8988T (cell line): ENCODE data around the gene USP53.
"Not testable (repeated sequence)": the region's sequence is repeated elsewhere in the genome, so short reads cannot be mapped to it uniquely, and the experiment has no call there.

Experiments
- DNase-seq: peaks from one replicate; pipeline ENCODE4 v3.0.0; 2011

Gene USP53

DNA sequence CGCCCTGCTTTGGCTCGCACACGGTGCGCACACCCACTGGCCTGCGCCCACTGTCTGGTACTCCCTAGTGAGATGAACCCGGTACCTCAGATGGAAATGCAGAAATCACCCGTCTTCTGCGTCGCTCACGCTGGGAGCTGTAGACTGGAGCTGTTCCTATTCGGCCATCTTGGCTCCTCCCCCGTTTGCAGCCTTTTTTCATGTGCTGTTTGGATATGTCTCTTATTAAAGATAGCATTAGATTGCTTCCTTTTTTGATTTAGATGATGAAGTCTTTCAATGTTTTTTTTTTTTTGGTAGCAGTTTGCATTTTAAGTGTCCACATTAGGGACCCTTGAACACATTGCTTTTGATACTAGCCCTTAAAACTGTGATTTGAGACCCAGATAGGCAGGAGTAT, 67.4 kb downstream of the USP53 start:
- DNase-seq = not testable (repeated sequence)

DNA sequence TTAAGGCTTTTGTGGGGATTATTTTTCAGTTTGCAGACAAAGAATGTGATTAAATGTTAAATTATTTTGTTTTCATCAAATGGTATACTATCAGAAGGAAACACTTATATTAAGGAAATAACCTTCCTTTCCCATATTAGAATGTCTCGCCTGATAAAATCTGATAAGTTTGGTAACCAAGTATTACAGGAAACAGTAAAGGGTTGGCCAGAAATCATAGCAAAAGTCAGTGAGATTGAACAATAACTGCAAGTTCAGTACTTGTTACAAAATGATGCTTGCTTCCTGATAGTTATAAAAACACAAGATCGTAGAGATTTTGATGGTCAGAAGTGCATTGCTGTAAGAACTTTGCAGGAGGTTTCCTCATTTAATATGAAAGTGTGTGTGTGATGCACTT, 68.9 kb downstream of the USP53 start:
- DNase-seq = no peak

DNA sequence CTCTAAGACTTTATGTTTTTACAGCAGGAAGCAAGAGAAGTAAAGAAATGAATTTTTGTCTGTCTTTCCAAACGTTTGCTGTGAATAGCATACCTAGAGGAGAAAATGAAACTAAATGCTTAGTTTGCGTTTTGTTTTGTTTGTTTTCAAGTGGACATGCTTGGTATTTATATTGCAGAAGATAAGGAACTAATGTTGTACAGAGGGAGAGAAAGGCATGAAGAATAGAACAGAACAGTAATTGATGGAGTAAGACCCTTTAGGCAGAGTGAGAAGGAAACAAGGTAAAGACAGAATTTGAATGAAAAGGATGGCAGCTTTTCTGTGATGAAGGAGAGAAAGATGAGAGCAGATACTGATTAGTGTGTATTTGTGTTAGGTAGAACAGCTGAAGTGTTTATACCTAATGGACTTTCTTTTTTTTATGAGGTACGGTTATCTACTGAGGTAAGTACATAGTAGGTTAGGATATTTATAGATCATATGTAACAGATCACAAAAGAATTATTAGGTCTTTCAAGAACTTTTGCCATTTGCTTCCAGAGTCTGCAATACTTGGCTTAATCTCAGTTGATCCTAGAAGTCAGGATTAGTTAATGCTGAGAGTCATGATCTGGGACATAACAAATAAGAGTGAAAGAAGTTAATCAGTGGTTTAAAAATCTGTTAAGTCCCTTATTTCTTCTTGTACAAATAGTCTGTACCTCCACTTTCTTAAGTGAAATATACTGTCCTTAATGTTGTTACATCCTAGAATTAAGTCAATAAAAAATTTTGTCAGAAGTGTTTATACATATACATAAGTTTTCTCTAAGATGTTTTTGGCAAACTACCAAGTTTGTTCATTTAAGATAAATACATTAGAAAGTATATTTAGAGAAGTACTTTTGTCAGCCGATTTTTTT, 72.6 kb downstream of the USP53 start:
- no peak for DNase-seq

DNA sequence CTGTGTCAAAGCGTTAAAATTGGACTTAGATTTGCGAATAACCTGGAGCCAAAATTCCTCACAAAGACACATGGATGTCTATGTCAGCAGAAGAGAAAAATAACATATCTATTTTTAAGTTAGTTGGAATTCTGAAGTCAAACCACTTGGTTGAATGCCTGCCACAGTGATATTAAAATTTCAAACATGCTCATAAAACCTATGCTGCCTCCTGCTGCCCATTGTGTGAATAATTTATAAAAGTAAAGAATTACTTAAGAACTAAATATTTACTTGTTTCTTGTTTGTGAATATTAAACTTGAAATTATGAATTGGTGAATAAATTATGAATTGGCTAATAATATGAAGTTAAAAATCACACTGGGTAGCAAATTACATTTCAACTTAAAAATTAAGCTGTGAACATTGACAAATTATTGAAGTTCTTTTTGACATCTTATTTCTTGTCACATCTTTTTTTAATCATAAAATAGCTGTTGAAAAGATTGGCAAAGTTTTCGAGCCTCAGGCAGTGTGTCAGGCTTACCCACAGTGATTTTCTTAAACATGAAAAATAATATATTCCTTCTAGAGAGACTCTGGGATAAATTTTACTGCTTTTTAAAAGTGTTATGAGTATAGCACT, 74.0 kb downstream of the USP53 start:
- DNase-seq = no peak

DNA sequence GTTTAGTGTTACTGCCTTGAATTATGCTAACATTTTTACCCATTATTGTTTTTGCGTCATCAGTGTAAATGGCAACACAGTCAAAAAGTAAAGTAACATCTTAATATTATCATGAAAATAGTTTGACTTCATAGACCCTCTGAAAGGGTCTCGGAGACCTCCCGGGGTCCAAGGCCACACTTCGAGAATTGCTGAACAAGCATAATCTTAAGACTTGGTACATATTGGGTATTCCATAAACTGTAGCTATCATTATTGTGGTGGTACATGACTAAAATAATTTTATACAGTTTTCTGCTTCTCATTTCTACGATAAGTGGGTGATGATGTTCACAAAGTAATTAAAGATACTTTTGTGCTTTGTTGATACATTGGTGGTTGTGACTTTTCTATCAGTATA, 76.8 kb downstream of the USP53 start:
- DNase-seq = no peak

DNA sequence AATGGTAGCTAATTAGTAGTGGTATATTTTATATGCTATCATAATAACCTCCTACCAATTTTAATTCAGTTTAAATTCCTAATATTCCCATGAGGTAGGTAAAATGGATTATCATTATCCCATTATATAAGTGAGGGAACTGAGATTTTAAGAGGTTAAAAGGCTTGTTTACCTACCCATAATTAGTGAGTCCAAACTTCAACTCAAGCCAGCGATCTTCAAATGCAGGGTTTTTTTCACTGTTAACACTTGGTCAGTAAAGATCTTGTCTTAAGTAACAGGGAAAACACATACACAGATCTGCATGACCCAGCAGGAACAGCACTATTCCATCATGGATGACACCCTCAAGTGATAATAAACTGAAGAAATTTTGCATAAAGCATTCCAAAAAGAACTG, 78.1 kb downstream of the USP53 start:
- DNase-seq = no peak

DNA sequence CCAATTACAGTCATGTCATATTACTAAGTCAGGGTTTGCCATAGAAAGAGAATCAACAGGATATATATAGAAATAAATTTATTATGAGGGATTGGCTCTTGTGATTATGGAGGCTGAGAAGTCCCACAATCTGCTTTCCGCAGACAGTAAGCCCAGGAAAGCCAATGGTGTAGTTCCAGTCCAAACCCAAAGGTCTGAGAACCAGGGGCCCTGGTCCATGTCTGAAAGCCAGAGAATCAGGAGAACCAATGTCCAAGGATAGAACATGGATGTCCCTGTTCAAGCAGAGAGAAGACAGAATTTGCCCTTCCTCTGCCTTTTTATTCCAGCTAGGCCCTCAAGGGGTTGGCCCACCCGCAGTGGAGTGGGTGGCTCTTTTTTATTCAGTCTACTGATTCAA, 83.8 kb downstream of the USP53 start:
- no peak for DNase-seq

DNA sequence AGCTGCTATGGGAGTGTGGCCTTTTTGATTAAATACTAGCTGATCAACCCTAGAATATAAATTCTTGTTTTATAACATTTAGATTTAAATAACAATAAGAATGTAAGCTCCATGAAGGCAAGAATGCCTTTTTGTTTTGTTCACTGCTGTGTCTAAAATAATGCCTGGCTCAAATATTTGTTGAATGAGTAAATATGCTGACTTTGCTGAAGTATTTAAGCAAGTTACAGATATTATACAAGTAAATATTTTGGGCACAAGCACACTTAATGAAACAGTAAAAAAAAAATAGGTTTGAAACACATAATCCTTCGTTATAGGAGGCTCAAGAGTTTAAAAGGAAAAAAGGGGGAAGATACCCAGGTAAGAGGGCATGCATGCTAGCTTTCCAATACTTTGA, 85.3 kb downstream of the USP53 start:
- DNase-seq = no peak

DNA sequence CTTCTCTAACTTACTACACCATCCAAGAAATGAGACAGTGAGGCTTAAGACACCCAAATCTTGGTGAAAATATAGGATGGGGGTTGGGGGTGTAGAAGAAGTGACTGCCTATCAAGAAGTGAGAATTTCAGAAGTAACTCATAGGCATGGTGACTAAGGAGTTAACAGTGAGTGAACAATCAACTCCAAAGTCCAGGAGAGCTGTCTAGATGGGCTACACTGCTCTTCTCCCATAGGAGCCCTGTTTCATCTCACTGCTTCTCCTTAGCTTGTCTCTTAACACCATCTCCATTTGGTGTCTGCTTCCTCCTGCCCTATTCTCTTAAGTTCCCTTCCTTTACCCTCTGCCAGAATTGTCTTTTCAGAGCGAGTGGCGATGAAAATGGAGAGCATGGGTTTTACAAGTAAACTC, 86.8 kb downstream of the USP53 start:
- no peak for DNase-seq

DNA sequence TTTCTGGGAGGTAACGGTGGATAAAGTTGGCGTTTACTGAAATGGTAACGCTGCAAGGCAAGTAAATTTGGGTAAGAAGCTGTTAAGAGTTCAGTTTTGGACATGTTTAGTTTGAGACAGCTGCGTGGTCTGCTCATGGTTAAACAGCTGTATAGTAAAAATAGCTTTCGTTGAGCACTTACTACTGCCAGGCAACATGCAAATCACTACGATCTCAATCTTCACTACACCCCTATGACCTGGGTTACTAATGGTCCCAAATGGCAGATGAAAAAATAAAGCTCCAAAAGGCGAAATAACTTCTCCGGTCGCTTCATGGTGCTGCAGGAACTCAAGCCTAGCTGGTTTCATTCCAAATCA, 87.2 kb downstream of the USP53 start:
- DNase-seq = no peak

DNA sequence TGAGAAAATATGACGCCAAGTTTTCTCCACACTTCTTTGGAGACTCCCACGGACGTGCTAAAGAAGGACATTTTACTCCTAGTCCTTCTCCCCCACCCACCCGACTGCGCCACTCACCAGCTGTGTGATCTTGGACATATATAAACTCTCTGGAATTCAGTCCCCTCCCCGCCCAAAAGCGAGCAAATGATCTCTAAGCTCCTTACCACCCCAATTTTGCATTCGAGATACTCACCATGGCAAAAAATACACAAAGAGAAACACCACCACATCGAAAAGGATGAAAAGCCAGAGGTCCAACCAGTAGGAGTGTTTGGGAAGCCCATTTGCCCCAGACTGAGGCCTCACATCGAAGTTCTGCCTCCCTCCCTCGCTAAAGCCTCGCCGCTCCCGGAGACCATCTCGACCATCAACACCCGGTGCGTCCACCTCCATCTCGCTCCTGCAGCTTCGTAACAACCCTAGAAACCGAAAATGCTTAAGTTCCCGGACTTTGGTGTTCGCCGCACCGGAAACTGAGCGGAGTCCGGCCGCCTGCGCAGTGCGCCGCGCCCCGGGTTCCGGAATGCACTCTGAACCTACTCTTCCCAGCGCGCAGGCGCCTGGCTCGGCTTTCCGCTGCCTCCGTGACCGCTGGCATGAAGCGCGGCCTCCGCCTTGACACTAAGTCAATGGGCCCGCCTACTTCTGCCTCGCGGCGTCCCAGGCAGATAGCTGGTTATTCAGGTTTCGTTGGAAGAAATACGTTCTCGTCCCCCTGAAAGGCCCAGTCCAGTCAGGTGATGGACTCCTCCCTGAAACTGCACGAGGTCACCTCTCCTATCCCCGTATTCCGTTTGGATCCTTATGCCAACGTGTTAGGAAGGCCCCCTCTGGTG, 87.8 kb downstream of the USP53 start:
- DNase-seq = peak; percentile 47

DNA sequence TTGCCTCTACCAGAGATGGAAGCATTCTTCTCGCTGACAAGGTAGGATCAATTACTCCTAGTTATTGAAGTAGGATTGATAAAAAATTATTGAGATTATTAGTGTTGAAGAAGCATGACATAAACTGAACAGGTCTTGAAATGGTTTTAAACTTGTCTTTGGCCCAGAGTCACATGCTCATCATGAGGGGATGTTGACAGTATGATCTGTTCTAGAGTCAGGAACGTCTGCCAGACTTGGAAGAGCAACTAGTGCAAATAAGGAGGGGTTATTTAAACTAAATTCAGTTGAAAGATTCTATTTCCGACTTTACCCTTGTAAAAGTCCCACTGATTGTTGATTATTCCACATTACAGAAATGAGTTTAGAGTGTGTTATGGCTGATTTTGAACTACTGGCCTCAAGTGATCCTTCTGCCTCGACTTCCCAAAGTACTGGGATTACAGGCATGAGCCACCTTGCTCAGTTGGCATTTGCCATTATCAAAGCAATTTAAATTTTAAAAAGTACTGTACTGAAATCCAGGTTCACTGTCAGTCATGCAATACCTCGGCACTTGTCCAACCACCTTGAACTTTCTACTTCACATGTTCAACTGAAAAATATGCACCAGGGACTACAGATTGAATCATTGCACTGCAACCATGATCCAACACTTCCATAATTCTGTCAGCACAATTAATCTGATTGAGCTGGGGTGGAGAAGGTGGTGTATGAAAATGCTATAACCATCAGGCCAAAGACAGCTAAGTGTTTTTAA, 89.7 kb downstream of the USP53 start:
- DNase-seq = no peak

DNA sequence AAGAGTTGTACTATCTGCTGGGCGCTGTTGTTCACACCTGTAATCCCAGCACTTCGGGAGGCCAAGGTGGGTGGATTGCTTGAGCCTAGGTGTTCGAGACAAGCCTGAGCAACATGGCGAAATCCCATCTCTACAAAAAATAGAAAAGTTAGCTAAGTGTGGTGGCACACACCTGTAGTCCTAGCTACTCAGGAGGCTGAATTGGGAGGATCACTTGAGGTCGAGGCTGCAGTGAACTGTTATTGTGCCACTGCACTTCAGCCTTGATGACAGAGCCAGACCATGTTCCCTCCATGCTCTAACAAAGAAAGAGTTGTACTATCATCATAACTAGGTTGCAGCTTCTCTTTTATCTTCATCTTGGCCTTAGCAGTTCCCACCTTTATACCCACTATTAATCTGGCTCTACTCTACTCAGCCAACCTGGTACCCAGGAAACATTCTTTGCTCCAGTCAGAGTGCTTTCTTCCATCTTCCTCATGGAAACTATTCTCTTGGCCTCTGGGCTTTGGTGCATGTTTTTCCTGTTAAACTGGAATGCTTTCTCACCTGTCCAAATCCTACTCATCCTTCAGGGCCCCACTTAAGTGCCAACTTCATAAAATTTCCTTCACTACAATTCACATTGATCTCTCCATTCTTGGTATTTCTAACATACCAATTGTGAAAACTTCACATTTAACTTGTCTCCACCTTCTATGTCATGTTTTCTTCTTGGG, 91.2 kb downstream of the USP53 start:
- DNase-seq = no peak

DNA sequence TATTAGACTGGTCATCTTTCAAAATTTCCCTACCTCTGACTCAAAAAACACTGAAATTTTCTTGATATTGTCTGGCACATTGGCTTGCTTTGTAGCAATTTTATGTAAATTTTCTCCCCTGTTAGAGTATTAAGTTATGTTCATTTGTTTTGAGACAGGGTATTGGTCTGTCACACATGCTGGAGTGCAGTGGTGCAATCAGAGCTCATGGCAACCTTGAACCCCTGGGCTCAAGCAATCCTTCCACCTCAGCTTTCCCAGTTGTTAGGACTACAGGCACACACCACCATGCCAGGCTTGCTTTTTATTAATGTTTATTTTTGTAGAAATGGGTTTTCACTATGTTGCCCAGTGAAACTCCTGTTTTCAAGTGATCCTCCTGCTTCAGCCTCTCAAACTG, 91.9 kb downstream of the USP53 start:
- no peak for DNase-seq

DNA sequence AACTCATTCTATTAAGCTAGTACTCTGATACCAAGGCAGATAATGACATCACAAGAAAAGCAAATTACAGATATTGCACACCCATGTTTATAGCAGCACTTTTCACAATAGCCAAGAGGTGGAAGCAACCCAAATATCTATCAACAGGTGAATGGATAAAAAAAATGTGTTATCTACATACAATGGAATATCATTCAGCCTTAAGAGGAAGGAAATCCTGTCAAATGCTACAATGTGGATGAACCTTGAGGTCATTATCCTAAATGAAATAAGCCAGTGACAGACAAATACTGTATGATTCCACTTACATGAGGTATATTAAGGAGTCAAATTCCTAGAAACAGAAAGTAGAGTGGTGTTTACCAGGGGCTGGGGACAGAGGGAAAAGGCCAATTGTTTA, 95.1 kb downstream of the USP53 start:
- DNase-seq = no peak

DNA sequence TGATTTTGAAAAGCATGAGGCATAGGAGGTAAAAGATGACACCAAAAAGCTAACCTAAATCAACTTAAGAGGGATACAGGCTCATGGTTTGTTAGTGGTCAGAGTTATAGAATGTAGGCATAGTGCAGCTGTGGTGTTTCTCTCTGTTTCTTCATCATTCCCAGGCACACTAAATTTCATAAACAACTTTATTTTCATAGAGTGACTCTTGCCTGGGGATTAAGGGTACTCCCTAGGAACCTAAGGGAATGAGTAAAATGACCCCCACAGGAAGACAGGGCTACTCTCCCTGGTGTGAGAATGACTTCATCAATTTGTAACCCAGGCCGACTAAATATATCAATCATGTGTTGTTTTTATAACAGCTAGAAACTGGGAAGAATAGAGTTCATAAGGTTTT, 98.3 kb downstream of the USP53 start:
- DNase-seq = no peak

DNA sequence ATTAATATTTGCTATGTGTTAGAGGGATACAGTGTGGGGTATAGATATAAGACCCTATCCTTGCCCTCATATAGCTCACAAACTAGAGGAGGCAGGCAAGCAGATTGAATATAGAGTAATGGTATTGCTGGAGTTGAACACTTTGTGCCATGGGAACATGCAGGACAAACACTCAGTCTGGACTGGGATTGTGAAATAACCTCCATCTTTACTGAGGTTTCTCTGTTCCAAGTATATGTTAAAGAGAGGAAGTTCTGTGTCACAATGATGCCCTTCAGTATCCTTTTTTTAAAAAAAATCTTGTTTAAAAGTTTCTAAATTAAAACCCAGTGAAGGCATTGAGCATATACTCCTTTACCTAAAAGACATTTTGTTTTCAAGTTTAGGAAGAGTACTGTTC, 100.7 kb downstream of the USP53 start:
- DNase-seq = no peak

DNA sequence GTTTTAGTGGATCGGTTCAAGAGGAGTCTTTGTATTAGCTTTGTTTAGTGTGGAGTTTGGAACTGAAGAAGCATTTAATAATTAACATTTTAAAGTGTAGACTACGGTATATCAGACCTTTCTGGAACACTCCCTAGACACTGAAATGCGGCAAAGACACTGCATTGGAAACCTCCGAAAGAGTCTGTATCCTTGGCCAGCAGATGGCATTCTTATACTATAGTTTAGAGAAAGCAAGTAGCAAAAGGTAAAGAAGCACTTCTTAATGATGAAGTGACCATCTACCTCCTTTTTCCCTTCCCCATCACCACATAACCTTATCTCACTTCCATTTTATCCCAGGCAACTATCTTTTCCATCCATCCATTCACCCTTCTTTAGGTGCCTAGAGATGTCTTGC, 101.8 kb downstream of the USP53 start:
- DNase-seq = no peak

DNA sequence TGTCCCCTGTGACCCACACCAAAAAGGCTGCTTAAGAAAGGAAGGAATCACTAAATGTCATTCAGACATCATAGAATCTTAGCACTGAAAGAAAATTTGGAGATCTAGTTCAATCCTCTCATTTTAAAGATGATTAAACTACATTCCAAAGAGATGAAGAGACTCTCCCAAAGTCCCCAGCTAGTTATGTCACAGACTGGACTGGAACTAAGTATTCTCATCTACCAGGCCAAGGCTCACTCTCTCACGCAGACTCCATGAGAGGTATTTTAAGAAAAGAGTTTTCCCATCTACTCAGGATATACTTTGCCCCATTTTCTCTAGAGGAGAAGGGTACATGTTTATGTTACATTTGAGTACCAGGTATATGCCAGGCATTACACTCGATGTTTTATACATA, 102.5 kb downstream of the USP53 start:
- DNase-seq = no peak

DNA sequence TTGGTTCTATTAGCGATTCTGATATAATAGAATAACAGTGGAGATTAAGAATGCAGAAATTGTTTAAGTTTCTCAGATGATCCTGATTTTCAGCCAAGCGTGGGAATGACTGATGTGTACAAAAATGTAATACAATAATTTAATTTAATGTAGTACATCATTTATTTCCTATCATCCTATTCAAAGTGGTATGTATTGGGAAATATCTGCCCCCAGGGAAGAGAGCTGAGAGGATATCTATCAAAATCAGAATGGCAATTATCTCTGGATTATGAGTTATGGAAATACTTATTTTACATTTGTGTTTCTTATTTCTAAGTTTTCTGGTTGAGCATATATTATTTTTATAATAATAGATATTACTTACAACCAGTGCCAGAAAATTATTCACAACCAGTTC, 105.5 kb downstream of the USP53 start:
- DNase-seq = no peak

DNA sequence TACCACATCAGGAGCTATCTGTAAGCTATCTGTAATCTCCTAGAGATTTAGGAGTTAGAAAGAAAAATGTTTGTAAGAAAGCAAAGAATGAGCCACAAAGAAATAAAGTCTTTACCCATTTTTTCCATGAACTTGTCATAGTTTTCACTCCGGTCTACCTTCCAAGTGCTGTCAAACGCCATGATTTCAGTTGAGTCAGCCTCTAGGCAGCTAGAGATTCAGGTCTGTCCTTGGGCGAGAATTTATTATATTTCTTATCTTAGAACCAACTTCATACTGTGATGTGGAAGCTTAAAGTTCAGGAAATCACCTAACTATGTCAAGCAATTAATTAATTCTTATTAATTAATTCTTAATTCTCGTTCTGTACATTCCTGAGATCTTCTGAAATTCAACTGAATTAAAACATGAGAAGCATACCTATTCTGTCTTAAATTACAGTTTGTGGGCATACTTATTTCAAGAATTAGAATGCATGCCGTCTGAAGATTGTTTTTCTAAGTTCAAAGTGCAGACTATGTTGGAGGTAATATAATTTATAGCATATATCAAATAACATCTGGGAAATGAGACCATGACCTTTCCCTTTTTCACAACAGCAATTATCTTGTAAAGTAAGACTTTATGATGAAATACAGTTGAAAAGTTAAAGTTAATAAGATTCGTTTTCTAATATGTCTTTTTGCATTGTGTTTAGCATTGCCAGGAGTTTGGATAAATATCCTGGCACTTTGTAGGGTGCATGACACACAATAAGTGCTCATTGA, 109.6 kb downstream of the USP53 start, which contains the start of gene FABP2:
FABP2 (minus strand) TSS at position 218 of the 767 bp plus-strand sequence; CDS start at position 182, 36 bp downstream.
- DNase-seq = no peak
